Measurements from ENCODE around the gene CNOT6. TPM values are rescaled to one million over a fixed set of nuclear protein-coding genes. Genes with fewer than 3 reads are reported as not detected.

Gene CNOT6
- total RNA-seq, 1 donor from 2014 or later, result 46.3 TPM

DNA sequence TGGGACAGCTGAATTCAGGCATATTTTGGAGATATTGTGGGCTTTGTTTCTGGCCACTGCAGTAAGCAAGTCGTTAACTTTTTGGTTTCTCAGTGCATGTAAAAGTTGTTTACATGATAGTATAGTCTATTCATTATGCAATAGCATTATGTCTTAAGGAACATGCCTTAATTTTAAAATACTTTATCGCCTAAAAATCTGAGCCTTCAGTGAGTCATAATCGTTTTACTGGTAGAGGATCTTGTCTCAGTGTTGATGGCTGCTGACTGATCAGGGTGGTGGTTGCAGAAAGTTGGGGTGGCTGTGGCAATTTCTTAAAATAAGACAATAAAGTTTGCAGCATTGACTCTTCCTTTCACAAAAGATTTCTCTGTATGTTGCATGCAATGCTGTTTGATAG lies 92.0 kb downstream of the CNOT6 start:
- Mint-ChIP-seq H3K4me3 (ENCODE audit: unreplicated experiment) (no peak overlapping the region), H3K36me3 (ENCODE audit: low read depth, unreplicated experiment) (peaks cover 4% of the 10 kb centered on the region), H3K4me1 (ENCODE audit: unreplicated experiment) (peaks cover 9% of the 10 kb centered on the region), H3K9me3 (ENCODE audit: unreplicated experiment) (no peaks in the 10 kb centered on the region), H3K27me3 (ENCODE audit: unreplicated experiment) (peaks cover 11% of the 10 kb centered on the region), H3K27ac (ENCODE audit: unreplicated experiment) (peak overlapping the region; percentile 16)
- DNase-seq (ENCODE audit: low spot score), result no peak
- TF ChIP-seq, protein P1, sequence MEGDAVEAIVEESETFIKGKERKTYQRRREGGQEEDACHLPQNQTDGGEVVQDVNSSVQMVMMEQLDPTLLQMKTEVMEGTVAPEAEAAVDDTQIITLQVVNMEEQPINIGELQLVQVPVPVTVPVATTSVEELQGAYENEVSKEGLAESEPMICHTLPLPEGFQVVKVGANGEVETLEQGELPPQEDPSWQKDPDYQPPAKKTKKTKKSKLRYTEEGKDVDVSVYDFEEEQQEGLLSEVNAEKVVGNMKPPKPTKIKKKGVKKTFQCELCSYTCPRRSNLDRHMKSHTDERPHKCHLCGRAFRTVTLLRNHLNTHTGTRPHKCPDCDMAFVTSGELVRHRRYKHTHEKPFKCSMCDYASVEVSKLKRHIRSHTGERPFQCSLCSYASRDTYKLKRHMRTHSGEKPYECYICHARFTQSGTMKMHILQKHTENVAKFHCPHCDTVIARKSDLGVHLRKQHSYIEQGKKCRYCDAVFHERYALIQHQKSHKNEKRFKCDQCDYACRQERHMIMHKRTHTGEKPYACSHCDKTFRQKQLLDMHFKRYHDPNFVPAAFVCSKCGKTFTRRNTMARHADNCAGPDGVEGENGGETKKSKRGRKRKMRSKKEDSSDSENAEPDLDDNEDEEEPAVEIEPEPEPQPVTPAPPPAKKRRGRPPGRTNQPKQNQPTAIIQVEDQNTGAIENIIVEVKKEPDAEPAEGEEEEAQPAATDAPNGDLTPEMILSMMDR (IDR thresholded peaks at IDR 0.05; ENCODE audit: unreplicated experiment), result no peak

DNA sequence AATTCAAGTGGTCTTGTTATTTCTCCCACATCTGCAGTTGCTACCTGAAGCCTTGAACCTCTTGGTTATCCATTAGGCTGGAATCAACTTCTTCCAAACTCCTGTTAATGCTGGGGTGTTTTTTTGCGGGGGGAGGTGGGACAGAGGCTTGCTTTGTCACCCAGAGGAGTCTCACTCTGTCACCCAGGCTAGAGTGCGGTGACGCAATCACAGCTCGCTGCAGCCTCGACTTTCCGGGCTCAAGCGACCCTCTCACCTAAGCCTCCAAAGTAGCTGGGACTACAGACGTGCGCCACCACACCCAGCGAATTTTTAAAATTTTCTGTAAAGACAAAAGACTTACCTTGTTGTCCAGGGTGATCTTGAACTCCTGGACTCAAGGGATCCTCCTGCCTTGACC lies 92.7 kb downstream of the CNOT6 start:
- no peak for DNase-seq (ENCODE audit: low spot score)
- no peak overlapping the region for H3K27ac Mint-ChIP-seq (ENCODE audit: unreplicated experiment)
- H3K4me1 Mint-ChIP-seq (ENCODE audit: unreplicated experiment), result peaks cover 9% of the 10 kb centered on the region
- H3K9me3 Mint-ChIP-seq (ENCODE audit: unreplicated experiment), result no peaks in the 10 kb centered on the region
- peak overlapping the region; percentile 13 for H3K4me3 Mint-ChIP-seq (ENCODE audit: unreplicated experiment)
- peaks cover 11% of the 10 kb centered on the region for H3K27me3 Mint-ChIP-seq (ENCODE audit: unreplicated experiment)
- TF ChIP-seq, protein P1 (IDR thresholded peaks at IDR 0.05; ENCODE audit: unreplicated experiment), result no peak
- H3K36me3 Mint-ChIP-seq (ENCODE audit: low read depth, unreplicated experiment), result peaks cover 4% of the 10 kb centered on the region

DNA sequence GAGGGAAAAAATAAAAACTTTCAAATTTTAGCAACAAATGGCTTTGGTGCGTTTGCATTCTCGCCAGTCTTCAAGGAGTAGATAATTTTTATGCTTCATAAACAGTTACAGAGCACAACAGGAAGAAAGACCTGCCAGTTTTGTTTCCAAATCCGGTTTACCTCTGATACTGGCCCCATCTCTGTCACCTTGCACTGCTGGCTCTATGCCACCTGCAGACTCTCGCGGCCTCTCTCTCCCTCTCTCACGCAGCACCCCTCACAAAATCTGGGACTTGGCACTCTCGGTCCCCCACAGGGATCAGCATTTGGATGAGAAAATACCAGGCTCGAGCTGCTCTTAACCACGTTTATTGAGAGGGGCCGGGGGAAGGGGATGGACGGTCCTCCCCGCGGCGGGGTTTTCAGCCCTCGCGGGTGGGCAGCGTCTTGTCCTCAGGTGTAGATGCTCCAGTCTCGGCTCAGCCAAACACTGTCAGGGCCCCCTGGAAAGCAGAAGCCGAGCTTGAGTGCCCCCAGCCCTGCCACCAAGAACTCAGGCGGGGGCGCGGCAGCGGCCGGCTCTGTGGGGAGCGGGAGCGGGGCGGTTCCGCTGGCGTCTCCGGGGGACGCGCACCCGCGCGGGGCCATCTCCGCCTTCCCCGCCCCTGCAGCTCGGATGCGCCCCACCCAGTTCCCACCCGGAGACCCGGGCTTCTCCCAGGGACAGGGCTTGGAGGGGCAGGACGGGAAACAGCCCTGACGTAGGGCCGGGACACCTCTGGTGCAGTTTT lies 95.8 kb downstream of the CNOT6 start:
- Mint-ChIP-seq H3K36me3 (ENCODE audit: low read depth, unreplicated experiment) (peaks cover 11% of the 10 kb centered on the region), H3K4me1 (ENCODE audit: unreplicated experiment) (peaks cover 15% of the 10 kb centered on the region), H3K27ac (ENCODE audit: unreplicated experiment) (peak overlapping the region; percentile 9), H3K27me3 (ENCODE audit: unreplicated experiment) (peaks cover 22% of the 10 kb centered on the region), H3K4me3 (ENCODE audit: unreplicated experiment) (no peak overlapping the region), H3K9me3 (ENCODE audit: unreplicated experiment) (no peaks in the 10 kb centered on the region)
- TF ChIP-seq, protein P1 (IDR thresholded peaks at IDR 0.05; ENCODE audit: unreplicated experiment), result no peak
- no peak for DNase-seq (ENCODE audit: low spot score)

DNA sequence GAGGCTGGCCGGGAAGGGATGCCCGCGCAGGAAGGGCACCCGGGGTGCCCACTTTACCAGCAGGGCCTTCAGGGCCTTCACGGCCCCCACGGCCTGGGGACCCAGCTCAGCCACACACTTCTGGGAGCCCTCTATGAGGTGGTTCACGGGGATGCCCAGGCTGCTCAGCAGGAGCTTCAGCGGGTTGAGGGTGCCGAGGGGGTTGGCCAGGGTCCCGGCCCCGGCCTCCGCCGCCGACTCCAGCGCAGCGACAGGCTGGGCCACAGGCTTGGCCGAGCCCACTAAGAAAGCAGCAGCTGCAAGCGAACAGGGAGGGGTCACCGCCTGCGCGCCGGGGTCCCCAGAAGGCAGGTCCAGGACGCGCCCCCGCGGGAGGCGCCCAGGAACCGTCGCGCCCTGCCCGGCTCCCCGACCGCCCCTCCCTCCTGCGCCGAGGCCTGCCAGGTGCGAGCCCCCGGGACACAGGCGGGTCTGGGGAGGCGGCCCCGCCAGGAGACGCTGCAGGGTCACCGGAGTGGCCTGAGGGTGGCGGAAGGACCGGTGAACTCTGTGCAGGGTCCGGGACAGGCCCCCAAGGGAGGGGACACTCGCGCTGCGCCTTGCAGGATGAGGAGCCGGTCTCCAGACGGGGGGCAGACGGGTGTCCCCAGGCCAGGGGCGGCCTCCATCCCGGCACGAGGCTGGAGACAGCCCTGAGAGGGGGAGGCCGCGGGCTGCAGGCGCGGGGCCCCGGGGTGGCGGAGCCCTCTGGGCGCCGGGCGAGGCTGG lies 96.5 kb downstream of the CNOT6 start:
- Mint-ChIP-seq H3K27ac (ENCODE audit: unreplicated experiment) (no peak overlapping the region), H3K4me1 (ENCODE audit: unreplicated experiment) (peaks cover 15% of the 10 kb centered on the region), H3K4me3 (ENCODE audit: unreplicated experiment) (no peak overlapping the region), H3K9me3 (ENCODE audit: unreplicated experiment) (no peaks in the 10 kb centered on the region), H3K36me3 (ENCODE audit: low read depth, unreplicated experiment) (peaks cover 16% of the 10 kb centered on the region), H3K27me3 (ENCODE audit: unreplicated experiment) (peaks cover 22% of the 10 kb centered on the region)
- DNase-seq (ENCODE audit: low spot score), result no peak
- TF ChIP-seq, protein P1 (IDR thresholded peaks at IDR 0.05; ENCODE audit: unreplicated experiment), result no peak
